ENCODE results near the gene MAZ.
"Not testable (repeated sequence)": the region's sequence is repeated elsewhere in the genome, so short reads cannot be mapped to it uniquely, and the experiment has no call there.

Gene MAZ

DNA sequence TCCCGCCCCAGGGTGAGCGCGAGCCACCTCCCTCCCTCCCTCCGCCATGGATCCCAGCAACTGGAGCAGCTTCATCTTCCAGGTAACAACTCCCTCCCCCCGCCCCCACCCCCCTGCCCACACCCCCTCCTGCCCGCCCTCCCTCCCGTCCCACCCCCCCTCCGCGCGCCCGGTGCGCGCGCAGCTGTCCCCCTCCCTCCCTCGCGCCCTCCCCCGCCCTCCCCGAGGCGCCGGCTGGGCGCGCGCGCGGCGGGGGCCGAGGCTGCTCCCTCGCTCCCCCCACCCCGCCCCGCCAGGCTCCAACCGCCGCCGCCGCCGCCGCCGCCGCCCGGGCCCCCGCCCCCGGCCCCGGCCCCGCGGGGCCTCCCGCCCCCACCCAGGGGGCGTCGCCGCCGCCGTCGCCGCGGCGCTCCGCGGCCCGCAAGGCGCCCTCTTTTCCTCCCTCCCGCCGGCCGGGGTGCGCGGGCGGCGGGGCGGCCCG lies at the start of gene MAZ:
TSS of gene MAZ (plus strand) at position 431 of the 481 bp plus-strand sequence. CDS start 173 bp downstream, outside the sequence.
- no peak for DNase-seq (ENCODE audit: low read depth)

DNA sequence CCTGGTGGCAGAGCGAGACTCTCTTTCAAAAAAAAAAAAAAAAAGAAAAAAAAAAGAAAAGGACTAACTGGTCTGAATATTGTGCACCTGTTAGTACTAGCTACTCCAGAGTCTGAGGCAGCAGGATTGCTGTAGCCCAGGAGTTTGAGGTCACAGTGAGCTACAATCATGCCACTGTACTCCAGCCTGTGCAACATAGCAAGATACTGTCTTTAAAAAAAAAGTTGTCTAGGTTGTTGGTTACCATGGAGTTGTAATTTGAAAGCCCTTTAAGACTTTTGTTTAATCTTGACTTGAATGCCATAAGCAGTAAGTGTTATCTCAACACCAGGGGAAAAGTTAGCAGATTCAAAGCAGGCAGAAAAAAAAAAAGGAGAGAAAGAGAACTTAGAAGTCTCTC lies 49.7 kb upstream of the MAZ start:
- no peak for DNase-seq (ENCODE audit: low read depth)

DNA sequence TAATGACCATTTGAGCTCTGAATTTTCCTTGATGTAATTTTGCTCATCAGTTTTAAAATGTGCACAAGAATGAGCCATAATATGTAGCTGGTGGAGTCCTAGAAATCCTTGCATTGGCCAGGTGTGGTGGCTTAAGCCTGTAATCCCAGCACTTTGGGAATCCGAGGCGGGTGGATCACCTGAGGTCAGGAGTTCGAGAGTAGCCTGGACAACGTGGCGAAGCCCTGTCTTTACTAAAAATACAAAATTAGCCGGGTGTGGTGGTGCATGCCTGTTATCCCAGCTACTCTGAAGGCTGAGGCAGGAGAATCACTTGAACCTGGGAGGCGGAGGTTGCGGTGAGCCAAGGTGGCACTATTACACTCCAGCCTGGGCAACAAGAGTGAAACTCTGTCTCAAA lies 49.2 kb upstream of the MAZ start:
- DNase-seq (ENCODE audit: low read depth) = not testable (repeated sequence)

DNA sequence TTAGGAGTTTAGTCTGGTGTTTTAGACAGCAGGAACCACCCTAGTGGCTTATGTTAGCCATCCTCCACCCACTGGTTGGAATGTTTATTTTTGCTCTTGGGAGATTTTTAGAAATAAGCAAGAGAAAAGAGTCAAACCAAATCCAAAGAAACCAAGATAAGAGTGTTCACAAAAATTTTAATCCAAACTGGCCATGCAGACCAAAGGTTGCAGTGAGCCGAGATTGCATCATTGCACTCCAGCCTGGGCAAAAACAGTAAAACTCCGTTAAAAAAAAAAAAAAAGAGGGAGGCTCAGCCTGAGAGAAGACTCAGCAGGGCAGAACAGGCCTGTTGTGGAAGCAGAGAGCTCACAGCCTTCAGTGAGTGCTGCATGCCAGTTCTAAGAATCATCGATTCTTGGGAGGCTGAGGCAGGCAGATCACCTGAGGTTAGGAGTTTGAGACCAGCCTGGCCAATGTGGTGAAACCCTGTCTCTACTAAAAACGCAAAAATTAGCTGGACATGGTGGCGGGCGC lies 48.3 kb upstream of the MAZ start:
- peak; percentile 32 for DNase-seq (ENCODE audit: low read depth)

DNA sequence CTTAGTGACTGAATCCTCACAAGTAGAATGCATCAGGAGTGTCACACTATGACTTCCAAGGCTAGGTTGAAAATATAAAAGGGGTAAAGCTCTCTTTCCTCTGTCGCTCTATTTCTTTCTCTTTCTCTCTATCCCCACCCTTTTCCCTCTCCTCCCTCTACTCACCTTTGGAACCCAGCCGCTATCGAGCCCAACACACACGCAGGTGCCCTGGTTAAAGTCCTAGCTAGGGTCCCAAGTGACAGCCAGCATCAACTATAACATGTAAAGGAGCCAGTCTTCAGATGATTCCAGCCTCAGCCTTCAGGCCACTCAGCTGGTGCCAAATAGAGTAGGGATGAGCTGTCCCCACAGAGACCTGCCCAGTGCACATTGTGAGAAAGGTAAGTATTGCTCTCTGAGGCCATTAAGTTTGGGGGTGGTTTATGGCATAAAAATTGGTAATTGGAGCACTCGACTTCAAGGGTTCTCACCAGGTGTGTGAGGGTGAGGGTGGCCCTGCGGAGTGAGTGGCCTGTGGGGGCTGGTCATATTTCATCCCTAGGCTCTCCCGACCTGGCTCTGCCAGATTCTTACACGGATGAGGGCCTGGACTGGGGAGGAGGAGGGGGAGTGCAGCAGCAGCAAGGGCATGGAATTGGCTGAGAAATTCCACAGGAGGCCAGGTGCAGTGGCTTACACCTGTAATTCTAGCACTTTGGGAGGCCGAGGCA lies 45.6 kb upstream of the MAZ start:
- DNase-seq (ENCODE audit: low read depth) = no peak

DNA sequence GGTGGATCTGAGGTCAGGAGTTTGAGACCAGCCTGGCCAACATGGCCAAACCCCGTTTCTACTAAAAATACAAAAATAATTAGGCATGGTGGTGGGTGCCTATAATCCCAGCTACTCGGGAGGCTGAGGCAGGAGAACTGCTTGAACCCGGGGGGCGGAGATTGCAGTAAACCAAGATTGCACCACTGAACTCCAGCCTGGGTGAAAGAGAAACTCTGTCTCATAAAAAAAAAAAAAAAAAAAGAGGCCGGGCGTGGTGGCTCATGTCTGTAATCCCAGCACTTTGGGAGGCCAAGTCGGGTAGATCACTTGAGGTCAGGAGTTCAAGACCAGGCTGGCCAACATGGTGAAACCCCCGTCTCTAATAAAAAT lies 45.1 kb upstream of the MAZ start:
- not testable (repeated sequence) for DNase-seq (ENCODE audit: low read depth)

DNA sequence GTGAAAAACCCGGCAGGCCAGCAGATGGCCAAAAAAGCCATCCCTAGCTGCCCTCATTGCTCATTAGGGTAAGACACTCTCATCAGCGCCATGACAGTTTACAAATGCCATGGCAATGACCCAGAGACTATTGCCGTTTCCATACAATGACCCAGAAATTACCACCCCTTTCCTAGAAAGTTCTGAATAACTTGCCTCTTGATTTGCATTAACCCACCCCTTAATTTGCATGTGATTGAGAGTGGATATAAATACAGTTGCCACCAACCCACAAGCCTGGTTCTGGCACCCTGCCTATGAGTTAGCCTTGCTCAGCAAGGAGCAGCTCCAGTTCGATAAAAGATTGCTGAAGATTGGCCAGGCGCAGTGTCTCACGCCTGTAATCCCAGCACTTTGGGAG lies 44.4 kb upstream of the MAZ start:
- DNase-seq (ENCODE audit: low read depth) = no peak

DNA sequence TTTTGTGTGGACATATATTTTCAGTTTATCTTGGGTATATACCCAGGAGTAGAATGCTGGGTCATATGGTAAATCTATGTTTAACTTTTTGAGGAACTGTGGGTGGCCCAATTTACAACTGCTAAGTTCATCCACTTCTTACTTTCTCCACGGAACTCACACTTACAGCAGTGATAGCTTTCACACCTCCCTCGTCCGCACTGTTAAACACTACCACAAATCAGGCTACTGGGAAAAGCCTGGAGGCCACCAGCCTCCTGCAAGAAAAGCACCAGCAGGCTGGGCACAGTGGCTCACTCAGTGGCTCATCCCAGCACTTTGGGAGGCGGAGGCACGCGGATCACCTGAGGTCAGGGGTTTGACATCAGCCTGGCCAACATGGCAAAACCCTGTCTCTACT lies 43.0 kb upstream of the MAZ start:
- DNase-seq (ENCODE audit: low read depth) = no peak

DNA sequence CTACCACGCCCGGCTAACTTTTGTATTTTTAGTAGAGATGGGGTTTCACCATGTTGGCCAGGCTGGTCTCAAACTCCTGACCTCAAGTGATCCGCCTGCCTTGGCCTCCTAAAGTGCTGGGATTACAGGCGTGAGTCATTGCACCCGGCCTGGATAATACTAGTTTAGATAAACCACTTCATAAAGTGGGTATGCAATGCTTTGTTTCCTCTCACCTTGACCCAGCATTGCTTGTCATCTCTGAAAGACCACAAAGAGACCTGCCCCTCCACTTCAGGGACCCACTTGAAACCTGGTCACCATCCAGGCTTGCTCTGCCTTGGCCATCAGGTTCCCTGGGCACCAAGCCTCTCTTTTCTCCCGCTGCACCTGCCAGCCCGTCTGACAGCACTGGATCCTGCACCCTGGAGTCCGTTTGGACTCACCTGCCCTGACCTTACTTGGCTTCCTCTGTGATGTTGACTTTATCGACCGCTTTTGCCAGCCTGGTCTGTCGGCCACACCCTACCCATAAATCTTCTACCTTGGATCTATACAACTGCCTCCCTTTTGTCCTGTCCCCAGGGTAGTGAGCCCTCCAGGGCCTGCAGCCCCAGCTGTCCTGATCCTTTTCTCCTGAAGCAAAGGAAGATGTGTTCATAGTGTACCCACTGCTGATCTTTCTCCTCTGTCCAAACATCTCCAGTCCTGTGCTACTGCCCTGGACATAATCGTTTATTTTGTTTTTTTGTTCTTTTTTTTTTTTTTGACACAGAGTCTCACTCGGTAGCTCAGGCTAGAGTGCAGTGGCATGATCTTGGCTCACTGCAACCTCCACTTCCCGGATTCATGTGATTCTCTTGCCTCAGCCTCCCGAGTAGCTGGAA lies 40.9 kb upstream of the MAZ start:
- DNase-seq (ENCODE audit: low read depth) = no peak

DNA sequence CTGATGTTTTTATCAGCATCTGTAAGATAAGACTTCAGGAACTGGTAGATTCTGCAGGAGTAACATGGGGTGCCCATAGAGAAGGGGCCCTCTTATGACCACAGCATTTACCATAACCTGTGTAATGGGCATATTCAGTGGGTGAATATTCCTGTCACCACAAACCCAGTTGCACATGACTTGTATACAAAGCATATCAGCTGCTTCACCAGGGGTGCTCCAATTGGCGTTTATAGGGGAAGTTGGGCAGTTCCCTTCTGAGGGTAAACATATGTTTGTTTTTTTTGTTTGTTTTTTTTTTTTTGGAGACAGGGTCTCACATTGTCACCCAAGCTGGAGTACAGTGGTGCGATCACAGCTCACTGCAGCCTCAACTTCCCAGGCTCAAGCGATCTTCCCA lies 39.8 kb upstream of the MAZ start:
- DNase-seq (ENCODE audit: low read depth) = no peak

DNA sequence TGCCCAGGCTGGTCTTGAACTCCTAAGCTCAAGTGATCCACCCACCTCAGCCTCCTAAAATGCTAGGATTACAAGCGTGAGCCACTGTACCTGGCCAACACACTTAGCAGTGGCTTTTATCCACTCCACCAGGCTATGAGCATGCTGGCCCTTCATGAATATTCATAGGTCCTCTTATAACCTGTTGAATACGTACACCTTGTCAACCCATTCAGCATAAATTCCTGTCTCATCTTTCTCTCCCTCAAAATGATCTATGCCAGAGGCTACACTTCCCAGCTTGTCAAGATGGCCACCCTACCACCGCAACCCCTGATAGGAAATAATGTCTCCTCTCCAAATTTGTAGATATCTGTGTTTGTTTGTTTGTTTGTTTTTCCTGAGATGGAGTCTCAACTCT lies 39.3 kb upstream of the MAZ start:
- no peak for DNase-seq (ENCODE audit: low read depth)

DNA sequence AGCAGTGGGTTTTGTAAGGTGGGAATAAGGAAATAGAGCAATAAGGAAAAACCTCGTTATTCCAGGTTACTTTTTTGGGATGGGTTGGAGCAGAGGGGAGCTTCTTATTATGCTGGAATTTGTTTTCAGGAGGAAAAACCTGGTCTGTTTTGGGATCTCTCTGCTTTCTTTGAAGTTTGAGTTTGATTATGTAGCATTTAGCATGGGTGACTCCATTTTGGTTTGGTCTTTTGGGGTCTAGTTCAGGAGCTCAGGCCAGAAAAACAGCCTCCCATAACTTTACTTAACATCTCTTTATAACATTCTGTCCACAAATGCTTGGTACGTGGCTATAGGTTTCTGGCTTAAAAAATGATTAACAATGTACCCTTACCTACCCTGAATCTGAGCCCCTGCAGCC lies 36.8 kb upstream of the MAZ start:
- DNase-seq (ENCODE audit: low read depth) = no peak

DNA sequence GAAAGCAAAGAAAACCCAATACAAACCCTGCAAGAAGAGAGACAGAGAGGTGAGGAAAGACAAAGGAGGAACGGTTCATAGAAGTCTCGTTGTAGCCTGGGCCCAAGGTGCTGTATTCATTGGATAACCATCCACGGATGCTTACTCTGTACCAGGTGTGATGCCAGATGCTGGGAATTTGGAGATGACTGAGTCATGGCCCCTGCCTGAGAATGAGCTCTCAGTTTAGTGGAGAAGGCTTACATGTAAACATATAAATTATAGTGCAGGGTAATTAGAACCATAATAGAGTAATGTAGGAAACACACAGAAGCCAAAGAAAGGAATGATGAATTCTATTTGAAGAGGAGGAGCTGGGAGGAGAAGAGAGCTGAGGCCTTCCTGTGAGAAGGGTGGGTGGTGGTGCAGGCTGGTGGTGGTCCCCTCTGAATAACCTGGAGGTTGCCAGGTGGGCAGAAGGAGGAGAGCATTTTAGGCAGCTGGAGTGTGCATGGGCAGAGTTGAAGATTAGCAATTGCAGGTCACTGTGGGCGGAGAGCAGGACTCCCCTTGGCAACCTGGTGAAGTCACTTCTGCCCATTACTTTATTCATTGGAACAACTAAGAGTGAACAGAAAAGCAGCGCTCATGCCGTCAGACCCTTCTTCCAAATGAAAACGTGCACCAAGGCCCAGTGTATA lies 35.9 kb upstream of the MAZ start:
- no peak for DNase-seq (ENCODE audit: low read depth)

DNA sequence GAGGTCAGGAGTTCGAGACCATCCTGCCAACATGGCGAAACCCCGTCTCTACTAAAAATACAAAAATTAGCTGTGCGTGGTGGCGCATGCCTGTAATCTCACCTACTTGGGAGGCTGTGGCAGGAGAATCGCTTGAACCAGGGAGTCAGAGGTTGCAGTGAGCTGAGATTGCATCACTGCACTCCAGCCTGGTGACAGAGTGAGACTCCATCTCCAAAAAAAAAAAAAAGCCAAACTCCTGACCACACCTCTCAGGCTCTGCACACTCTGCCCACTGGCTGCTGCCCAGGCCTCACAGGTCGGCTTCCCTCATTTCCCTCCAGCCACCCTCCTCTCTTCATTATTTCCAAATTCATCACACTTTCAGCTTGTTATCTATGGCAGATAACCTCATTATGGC lies 34.0 kb upstream of the MAZ start:
- DNase-seq (ENCODE audit: low read depth) = not testable (repeated sequence)

DNA sequence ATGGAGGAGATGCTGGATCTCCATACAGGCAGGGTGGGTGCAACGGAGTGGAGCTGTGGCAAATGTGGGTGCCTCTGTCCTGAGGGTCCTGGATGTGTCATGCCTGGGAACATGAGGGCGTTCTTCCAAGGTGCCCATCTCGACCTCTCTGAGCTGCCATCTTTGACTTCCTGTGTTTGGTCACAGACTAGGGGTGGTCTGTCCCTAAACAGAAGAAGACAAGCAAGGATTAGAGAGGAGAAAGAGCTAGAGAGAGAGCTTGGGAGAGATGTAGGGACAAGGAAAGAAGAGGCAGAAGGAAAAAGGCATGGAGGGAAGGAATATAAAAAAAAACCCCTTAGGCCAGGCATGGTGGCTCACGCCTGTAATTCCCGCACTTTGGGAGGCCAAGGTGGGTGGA lies 31.6 kb upstream of the MAZ start:
- DNase-seq (ENCODE audit: low read depth) = no peak

DNA sequence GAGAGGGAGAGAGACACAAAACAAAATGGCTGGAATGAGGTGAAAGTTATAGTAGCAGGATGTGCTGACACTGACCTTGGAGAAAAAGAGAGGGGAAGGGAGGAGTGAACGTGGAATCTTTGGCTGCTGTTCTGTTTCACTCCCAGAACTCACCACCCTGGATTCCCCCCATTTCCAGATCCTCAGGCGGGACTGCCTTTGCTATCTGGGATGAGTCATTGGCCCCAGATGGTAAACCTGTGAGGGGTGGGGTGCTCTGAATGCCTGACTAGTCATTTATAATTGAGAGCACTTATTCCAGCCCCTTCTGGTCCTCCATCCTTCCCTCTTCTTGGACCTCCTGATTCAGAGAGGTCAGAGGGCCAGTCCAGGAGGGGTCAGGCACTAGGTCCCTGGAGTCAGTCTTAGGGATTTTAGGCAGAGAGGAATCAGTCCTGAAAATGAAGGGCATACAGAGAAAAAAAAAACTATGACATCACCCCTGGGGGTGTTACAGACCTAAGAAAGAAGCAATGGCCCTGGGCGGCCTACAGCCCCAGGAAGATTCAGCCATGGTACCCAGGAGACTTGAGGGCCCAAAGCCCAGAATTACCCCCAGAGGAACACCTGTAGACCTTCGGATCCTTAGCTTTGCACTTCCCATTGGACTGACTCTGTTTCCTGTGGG lies 30.5 kb upstream of the MAZ start:
- no peak for DNase-seq (ENCODE audit: low read depth)

DNA sequence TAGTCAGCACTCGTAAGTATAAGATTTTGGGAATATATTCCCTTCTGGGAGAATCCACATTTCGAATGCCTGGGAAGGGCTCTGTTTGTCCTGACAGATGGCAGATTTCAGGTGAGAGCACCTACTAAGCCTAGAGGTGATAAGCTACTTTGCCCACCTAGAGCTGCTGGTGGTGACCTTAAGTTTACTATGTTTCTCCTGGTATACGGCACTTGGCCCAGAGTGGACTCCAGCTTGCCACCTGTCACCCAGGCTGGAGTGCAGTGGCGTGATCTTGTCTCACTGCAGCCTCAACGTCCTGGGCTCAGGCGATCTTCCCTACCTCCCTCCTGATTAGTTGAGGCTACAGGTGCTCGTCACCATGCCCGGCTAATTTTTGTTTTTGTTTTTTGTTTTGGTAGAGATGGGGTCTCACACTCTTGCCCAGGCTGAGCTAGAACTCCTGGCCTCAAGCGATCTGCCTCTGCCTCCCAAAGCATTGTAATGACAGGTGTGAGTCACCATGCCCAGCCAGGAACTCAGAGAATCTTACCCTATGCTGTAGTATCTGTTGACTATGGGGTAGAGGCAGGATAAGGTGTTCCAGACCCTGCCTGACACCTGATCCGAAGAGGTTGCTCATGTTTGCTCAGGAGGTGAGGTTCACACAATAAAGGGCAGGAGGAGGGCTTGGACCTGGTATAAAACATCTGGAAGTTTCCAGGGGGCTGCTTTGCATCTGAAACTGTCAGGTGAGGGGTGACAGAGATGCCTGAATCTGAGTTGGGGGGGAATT lies 28.6 kb upstream of the MAZ start, which contains the start of gene ZG16:
TSS of gene ZG16 (plus strand) at position 681 of the 775 bp plus-strand sequence. CDS start 1,011 bp downstream, outside the sequence.
- no peak for DNase-seq (ENCODE audit: low read depth)

DNA sequence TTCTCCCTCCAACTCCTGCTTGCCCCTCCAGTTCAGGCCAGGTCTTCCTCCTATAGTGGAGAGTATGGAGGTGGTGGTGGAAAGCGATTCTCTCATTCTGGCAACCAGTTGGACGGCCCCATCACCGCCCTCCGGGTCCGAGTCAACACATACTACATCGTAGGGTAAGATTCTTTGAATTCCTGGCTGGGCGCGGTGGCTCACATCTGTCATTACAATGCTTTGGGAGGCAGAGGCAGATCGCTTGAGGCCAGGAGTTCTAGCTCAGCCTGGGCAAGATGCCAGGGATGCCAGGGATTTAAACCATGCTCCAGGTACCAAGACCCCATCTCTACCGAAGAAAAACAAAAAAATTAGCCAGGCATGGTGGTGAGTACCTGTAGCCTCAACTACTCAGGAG lies 26.9 kb upstream of the MAZ start:
- DNase-seq (ENCODE audit: low read depth) = no peak

DNA sequence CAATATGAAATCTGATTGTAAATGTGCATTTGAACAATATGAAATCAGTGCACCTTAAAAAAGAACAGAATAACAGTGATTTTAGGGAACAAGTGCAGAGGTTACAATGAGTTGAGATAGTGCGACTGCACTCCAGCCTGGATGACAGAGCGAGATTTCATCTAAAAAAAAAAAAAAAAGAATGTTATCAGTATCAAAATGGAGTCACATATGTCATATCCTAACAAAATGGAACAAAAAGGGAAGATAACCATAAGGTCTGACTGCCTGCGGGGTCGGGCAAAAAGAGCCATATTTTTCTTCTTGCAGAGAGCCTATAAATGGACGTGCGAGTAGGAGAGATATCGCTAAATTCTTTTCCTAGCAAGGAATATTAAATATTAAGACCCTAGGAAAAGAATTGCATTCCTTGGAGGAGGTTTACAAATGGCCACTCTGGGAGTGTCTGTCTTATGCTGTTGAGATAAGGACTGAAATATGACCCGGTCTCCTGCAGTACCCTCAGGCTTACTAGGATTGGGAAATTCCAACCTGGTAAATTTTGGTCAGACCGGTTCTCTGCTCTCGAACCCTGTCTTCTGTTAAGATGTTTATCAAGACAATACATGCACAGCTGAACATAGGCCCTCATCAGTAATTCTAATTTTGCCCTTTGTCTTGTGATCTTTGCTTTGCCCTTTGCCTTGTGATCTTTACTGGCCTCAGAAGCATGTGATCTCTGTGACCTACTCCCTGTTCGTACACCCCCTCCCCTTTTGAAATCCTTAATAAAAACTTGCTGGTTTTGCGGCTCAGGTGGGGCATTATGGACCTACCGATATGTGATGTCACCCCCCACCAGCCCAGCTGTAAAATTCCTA lies 23.0 kb upstream of the MAZ start:
- not testable (repeated sequence) for DNase-seq (ENCODE audit: low read depth)

DNA sequence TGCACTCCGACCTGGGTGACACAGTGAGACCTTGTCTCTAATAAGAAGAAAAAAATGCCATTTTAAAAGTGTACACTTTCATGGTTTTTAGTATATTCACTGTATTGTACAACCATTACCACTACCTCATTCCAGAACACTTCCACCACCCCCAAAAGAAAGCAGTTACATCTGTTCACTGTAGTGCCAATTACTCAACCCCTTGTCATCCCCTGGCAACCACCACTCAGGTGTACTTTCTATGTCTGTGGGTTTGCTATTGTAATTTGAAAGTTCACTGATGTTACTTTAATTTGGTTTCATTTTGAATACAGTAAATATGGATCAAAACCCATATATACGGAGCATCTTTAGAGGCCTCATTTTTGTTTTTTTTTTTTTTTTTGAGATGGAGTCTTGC lies 22.2 kb upstream of the MAZ start:
- no peak for DNase-seq (ENCODE audit: low read depth)

All from non-pigmented ciliary epithelial cell (primary cell).